SH-SY5Y (cell line): ENCODE data around the gene EIF2B2.

Experiments
- GATA2 ChIP-seq: IDR thresholded peaks from 2 replicates; pipeline ENCODE4 v1.6.1; 2011; ENCODE audit warnings: mild to moderate bottlenecking, low read depth, low read length
- GATA3 ChIP-seq: IDR thresholded peaks from 2 replicates; pipeline ENCODE4 v1.6.1; 2011; ENCODE audit warnings: low read depth, mild to moderate bottlenecking, low read length, moderate library complexity

DNA sequence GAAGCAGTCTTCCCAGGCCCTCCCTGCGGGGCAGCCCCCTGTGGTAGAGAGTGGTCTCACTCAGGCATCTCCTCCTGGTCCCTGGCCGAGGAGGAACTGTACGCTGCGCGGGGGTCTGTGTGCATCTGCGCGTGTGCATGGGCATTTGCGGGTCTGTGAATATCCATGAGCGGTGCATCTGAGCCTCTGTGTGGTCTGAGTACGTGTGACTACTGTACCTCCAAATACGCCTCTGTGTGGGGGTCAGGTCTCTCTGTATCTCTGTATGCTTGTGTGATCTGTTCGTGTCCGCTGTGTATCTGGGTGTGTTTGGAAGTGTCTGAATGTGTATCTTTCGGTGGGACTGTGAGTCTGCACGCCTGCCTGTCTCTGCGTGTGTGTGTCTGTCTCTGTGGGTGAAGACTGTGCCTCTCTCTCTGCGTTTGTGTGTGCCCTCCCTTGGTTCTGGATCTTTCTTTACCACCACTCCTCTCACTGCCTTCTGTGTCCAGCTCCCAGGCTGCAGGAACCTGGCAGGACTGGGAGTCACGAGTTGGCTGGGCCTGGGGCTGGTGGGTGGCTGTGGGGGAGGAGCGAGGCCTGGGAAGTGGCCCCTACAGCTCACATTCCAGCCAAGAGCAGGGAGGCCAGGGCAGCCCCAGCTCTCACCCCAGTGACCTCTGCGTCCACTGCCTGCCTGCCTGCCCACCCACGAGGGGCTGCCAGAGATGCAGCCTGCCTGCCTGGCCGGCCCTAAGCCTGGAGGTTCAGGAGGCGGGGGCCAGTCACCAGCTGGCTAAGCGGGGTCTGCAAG is 46.2 kb upstream of the EIF2B2 start:
- TF ChIP-seq GATA3 (no peak), GATA2 (no peak)
